Smooth muscle cell of the umbilical artery (primary cell): ENCODE data around the gene IFNA1. TPM values are rescaled to one million over a fixed set of nuclear protein-coding genes. Genes with fewer than 3 reads are reported as not detected.

Experiments used
- total RNA-seq: library from RNA; depleted of rRNA; stranded (reverse); fragments of >200 nt; gene quantifications from 2 replicates; pipeline ENCODE4 v1.2.3, GENCODE V29; 2014

The IFNA1 gene
- total RNA-seq: not detected in 2 replicates

GRCh38 chr9:21440139-21440538, at the start of gene IFNA1:
Gene IFNA1, plus strand, starts transcription at chr9:21440439. Its CDS starts 69 bp downstream, at chr9:21440508.

DNA sequence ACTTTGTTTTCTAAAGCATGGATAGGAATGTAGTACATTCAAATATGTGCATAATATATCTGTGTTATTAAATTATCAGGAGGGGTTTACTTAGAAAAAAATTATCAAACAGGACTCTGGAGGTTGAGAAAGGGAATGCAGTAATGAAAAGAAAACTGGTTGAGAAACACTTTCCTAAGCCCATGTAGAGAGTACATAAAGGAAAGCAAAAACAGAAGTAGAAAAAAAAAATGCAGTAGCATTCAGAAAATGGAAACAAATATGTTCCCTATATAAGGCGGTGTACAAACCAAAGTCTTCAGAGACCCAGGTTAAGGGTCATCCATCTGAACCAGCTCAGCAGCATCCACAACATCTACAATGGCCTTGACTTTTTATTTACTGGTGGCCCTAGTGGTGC, 31.4 kb upstream of the IFNA1 start, which contains the start of gene IFNA8:
Gene IFNA8, plus strand, starts transcription at position 301 of the 400 bp plus-strand sequence. Its CDS starts 60 bp downstream, at position 361.

DNA sequence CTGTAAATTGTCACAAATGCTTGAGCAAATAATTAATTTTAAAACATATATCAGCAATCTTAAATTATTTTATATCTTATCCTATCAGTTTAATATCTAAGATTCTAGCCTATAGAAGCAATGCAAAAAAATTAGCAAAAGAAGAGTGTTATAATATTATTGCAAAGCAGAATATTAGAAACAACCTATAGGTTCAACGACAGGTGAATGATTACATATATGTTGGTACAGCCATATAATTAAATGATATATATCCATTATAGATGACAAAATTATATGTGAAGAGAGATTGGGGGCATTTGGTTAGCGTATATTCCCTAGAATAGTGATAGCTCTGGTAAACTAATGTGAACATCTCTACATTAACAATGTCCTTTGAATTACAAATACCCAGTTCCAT, 42.0 kb downstream of the IFNA1 start, which contains the start of gene IFNE:
Gene IFNE, minus strand, starts transcription at position 101 of the 400 bp plus-strand sequence. CDS start 619 bp downstream, outside the sequence.

Other genes with a start within 250 kb of the IFNA1 start
- gene IFNA7, start 238.2 kb upstream of the IFNA1 start, total RNA-seq: not detected in 2 replicates
- not detected in 2 replicates for gene IFNA10, start 233.3 kb upstream of the IFNA1 start, total RNA-seq
- not detected in 2 replicates for gene IFNA16, start 223.1 kb upstream of the IFNA1 start, total RNA-seq
- gene IFNA17, start 212.2 kb upstream of the IFNA1 start, total RNA-seq: not detected in 2 replicates
- gene IFNA14, start 200.4 kb upstream of the IFNA1 start, total RNA-seq: not detected in 2 replicates
- gene IFNA5, start 135.1 kb upstream of the IFNA1 start, total RNA-seq: not detected in 2 replicates
- 38.0 and 50.1 TPM in 2 replicates for gene KLHL9, start 105.0 kb upstream of the IFNA1 start, total RNA-seq
- not detected in 2 replicates for gene IFNA6, start 89.6 kb upstream of the IFNA1 start, total RNA-seq
- gene IFNA13, start 72.4 kb upstream of the IFNA1 start, total RNA-seq: not detected in 2 replicates
- not detected in 2 replicates for gene IFNA2, start 55.0 kb upstream of the IFNA1 start, total RNA-seq
- gene IFNA8, start 31.3 kb upstream of the IFNA1 start, total RNA-seq: not detected in 2 replicates
- gene IFNE, start 41.9 kb downstream of the IFNA1 start, total RNA-seq: 25.8 and 61.8 TPM in 2 replicates